HFFc6 (cell line): Measurements from ENCODE around the gene UNC5CL. TPM values are rescaled to one million over a fixed set of nuclear protein-coding genes. Genes with fewer than 3 reads are reported as not detected.

ENCODE experiments used
- DNase-seq: peaks from one replicate; pipeline ENCODE4 v3.0.0-alpha.2; 2018
- H3K27ac Mint-ChIP-seq: 2 replicates; pipeline ENCODE4 v1.8.0; 2020; ENCODE audit warnings: mild to moderate bottlenecking, mixed read lengths
- H3K27me3 Mint-ChIP-seq: 2 replicates; pipeline ENCODE4 v1.8.0; 2021; ENCODE audit warnings: mild to moderate bottlenecking, moderate library complexity, mixed read lengths; ENCODE audit not compliant: insufficient read depth
- H3K36me3 Mint-ChIP-seq: 2 replicates; pipeline ENCODE4 v1.8.0; 2021; ENCODE audit warnings: low read depth, mixed read lengths
- H3K4me1 Mint-ChIP-seq: 2 replicates; pipeline ENCODE4 v1.8.0; 2020; ENCODE audit warnings: low read depth, mixed read lengths
- H3K4me3 Mint-ChIP-seq: 2 replicates; pipeline ENCODE4 v1.8.0; 2020; ENCODE audit warnings: mild to moderate bottlenecking, moderate library complexity, mixed read lengths
- H3K9me3 Mint-ChIP-seq: 2 replicates; pipeline ENCODE4 v1.8.0; 2020; ENCODE audit warnings: mild to moderate bottlenecking, mixed read lengths
- total RNA-seq, 6 experiments: library from RNA; stranded (reverse); fragmentation: NEBNext Ultra II Directional; extraction: Animal tissue kit (Norgen Biotek cat#: 25700); gene quantifications; 2 replicates in 1 of 6; 3 replicates in 5 of 6; pipeline ENCODE4 v1.2.3, GENCODE V29; 2021
- TF ChIP-seq, protein P1 (sequence below): fragments of 200-600 bp; sonication (generic); IDR thresholded peaks from 2 replicates; pipeline ENCODE4 v1.5.0; 2021; ENCODE audit warnings: antibody characterized with exemption, mild to moderate bottlenecking

UNC5CL gene
- total RNA-seq, 6 experiments from 2014 or later: not detected

DNA sequence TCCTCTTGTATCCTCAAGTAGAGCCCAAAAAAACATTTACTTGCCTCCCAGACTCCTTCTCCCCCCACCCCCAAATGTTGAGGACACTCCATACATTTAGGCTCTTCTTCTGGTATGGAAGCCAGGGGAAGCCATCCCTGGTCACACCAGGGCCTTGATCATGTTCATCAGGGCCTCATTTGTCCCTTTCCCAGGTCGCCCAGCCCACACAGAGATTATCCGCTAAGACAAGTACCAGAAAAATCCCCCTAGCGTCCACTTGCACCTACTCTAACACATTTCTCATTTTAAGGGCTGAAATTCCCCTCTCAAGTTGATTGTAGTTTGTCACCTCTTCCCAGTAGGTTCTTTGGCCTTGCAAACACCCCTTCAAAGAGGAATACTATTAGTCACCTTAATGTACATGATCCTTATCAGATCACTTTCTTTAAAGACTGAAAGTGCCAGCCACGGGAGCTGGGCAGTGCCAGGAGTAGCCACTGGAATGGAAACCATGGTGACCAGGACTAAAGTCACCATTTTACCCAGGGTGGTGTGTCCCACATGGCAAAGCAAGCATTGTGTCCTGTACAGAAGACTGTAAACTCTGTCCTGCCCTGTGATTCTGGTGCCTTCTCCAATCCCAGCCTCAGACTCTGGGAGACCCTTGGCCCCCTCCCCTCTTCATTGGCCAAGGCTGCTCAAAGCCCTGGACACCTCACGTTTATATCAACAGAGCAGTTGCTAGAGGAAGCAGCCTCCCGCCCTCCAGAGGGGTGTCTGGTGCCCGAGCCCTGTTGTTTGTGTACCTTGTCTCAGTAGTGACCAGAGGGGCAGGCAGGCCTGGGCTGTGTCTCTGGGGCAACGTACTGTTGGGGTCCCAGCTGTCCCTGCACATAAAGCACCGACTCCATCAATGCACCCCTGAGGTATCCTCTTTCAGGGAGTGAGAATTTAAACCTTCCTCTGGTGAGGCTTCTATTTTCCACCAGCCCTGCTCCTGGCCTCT is 9.0 kb upstream of the UNC5CL start:
- DNase-seq: no peak
- TF ChIP-seq, protein P1, sequence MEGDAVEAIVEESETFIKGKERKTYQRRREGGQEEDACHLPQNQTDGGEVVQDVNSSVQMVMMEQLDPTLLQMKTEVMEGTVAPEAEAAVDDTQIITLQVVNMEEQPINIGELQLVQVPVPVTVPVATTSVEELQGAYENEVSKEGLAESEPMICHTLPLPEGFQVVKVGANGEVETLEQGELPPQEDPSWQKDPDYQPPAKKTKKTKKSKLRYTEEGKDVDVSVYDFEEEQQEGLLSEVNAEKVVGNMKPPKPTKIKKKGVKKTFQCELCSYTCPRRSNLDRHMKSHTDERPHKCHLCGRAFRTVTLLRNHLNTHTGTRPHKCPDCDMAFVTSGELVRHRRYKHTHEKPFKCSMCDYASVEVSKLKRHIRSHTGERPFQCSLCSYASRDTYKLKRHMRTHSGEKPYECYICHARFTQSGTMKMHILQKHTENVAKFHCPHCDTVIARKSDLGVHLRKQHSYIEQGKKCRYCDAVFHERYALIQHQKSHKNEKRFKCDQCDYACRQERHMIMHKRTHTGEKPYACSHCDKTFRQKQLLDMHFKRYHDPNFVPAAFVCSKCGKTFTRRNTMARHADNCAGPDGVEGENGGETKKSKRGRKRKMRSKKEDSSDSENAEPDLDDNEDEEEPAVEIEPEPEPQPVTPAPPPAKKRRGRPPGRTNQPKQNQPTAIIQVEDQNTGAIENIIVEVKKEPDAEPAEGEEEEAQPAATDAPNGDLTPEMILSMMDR: 0 out of 2 replicates have a peak, but pooled peaks have one; percentile 10
- H3K36me3 Mint-ChIP-seq: no peaks in the 10 kb centered on the region
- peaks cover 31% of the 10 kb centered on the region for H3K27me3 Mint-ChIP-seq
- peaks cover 23% of the 10 kb centered on the region for H3K4me1 Mint-ChIP-seq
- H3K4me3 Mint-ChIP-seq: no peak overlapping the region
- no peak overlapping the region for H3K27ac Mint-ChIP-seq
- H3K9me3 Mint-ChIP-seq: no peaks in the 10 kb centered on the region

DNA sequence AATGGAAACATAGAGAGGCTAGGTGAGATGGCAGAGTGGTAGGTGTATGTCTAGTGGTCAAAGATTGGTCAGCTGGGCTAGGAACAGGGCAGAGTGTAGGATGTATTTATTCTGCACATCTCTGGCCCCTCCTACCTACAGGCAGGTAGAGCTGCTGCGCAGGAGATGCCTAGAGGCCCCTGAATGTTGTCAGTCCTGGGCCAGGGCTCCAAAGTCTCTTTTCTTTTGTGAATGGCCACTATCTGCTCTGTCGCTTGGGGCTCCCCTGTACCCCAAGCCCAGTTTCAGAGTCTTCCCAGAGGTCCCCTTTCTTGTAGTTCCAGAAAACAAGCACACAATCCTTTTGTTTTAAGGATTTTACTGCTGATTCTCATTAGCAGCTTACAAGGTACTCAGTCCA is 8.3 kb upstream of the UNC5CL start:
- peaks cover 32% of the 10 kb centered on the region for H3K27me3 Mint-ChIP-seq
- no peak for DNase-seq
- no peaks in the 10 kb centered on the region for H3K36me3 Mint-ChIP-seq

DNA sequence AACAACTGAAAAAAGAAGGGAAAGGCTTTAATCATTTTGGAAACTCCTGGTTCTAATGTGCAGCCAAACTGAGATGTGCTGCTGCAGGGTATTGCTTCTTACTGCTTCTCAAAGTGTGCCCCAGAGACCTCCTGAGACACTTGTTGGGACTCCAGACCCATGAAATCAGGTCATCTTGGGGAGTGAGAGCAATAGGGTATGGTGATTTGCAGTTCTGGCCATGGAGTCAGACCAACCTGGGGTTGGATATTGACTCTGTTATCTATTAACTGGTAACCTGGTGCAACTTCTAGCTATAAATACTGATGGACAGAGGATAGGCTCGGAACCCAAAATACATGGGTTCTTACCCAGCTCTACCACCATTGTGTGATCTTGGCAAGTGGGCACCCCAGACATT is 7.1 kb upstream of the UNC5CL start:
- H3K27ac Mint-ChIP-seq: no peak overlapping the region
- peaks cover 30% of the 10 kb centered on the region for H3K4me1 Mint-ChIP-seq
- TF ChIP-seq, protein P1: no peak
- DNase-seq: no peak
- H3K9me3 Mint-ChIP-seq: no peaks in the 10 kb centered on the region
- H3K36me3 Mint-ChIP-seq: no peaks in the 10 kb centered on the region
- H3K27me3 Mint-ChIP-seq: peaks cover 25% of the 10 kb centered on the region
- H3K4me3 Mint-ChIP-seq: no peak overlapping the region

More for the DNA sequence above, 8.3 kb upstream of the UNC5CL start:
- TF ChIP-seq, protein P1: no peak
- H3K4me1 Mint-ChIP-seq: peaks cover 30% of the 10 kb centered on the region
- H3K9me3 Mint-ChIP-seq: no peaks in the 10 kb centered on the region
- H3K4me3 Mint-ChIP-seq: no peak overlapping the region
- no peak overlapping the region for H3K27ac Mint-ChIP-seq

DNA sequence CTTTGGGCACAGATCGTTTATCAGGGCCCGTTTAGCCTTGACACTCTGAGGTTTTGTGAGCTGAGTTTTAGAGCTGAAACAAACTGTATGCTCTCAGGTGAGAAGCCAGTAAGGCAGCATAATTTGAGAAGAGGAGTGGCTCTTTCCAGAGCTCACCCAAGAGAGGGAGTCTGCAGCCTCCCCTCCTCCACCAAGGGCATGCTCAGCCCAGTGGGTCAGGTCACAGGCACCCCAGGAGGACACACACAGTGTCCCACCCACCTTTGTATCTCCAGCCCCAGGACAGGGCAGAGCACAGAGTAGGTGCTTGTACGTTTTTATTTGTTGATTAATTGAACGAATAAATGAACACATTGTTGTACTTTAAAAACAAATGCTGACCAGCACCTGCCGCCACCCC is 6.6 kb upstream of the UNC5CL start:
- peaks cover 25% of the 10 kb centered on the region for H3K27me3 Mint-ChIP-seq
- no peak overlapping the region for H3K4me3 Mint-ChIP-seq
- H3K36me3 Mint-ChIP-seq: no peaks in the 10 kb centered on the region
- peaks cover 33% of the 10 kb centered on the region for H3K4me1 Mint-ChIP-seq
- TF ChIP-seq, protein P1: no peak
- no peak for DNase-seq
- no peaks in the 10 kb centered on the region for H3K9me3 Mint-ChIP-seq
- no peak overlapping the region for H3K27ac Mint-ChIP-seq

DNA sequence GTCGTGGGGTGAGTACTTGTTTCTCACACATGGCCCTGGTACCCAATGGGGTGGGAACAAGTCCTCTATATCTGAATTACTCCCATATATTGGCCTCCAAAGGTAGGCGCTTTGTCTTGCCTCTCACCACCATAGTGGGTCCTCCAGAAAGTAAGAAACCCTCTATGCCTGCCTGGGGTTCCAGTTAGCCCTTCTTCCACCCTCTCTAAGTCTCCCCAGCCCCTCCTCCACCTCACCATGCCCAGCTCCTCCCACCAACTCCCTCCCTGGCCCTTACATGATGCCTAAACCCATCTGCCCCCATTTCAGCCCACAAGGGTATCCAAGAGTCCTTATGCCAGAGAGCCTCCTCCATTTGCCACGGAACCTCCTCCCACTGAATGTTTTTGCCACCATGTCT is 4.1 kb upstream of the UNC5CL start:
- no peaks in the 10 kb centered on the region for H3K9me3 Mint-ChIP-seq
- no peak overlapping the region for H3K4me3 Mint-ChIP-seq
- H3K27me3 Mint-ChIP-seq: peaks cover 17% of the 10 kb centered on the region
- no peak for DNase-seq
- TF ChIP-seq, protein P1: no peak
- peaks cover 18% of the 10 kb centered on the region for H3K4me1 Mint-ChIP-seq
- no peaks in the 10 kb centered on the region for H3K36me3 Mint-ChIP-seq
- no peak overlapping the region for H3K27ac Mint-ChIP-seq
